Measurements from ENCODE around the gene DDX3Y. TPM values are rescaled to one million over a fixed set of nuclear protein-coding genes. Genes with fewer than 3 reads are reported as not detected.

DDX3Y gene
- polyA plus RNA-seq, 1 experiment: 11.8 TPM

Other genes starting within 250 kb of the DDX3Y start
- 20.9 and 34.5 TPM in 2 replicates for gene USP9Y, start 203.6 kb upstream of the DDX3Y start, polyA plus RNA-seq (2011; rRNA removed)

All from BJ (cell line).